Measurements from ENCODE around the gene EPB41L4A.

EPB41L4A gene

GRCh38 chr5:112373885-112374284 is 45.2 kb downstream of the EPB41L4A start:
- H3F3A ChIP-seq (ENCODE audit: insufficient read depth, low read length), result no peaks in the 10 kb centered on the region
- H3K79me2 ChIP-seq (ENCODE audit: low read length), result no peaks in the 10 kb centered on the region
- no peak overlapping the region for H3K4me2 ChIP-seq (ENCODE audit: low read depth, low read length)
- H3K9me2 ChIP-seq (replicated peaks; ENCODE audit: insufficient read depth, low read length), result no peaks in the 10 kb centered on the region
- H3K4me3 ChIP-seq (ENCODE audit: low read length), result no peak overlapping the region
- TF ChIP-seq CTCF (IDR thresholded peaks at IDR 0.05; ENCODE audit: low read length), result no peak
- no peak overlapping the region for H2AFZ ChIP-seq (ENCODE audit: low read length)
- H4K20me1 ChIP-seq (ENCODE audit: insufficient read depth, low read length), result no peaks in the 10 kb centered on the region
- no peaks in the 10 kb centered on the region for H3K36me3 ChIP-seq (replicated peaks; ENCODE audit: insufficient read depth, low read length)
- no peaks in the 10 kb centered on the region for H3K4me1 ChIP-seq (ENCODE audit: low read length)
- no peaks in the 10 kb centered on the region for H3K27me3 ChIP-seq (replicated peaks; ENCODE audit: insufficient read depth, low read length)
- no peak overlapping the region for H3K9ac ChIP-seq (ENCODE audit: low read length)
- no peak overlapping the region for H3K27ac ChIP-seq (ENCODE audit: low read length)
- no peak for DNase-seq
- no peaks in the 10 kb centered on the region for H3K9me3 ChIP-seq (replicated peaks; ENCODE audit: insufficient read depth, low read length)

GRCh38 chr5:112372543-112372942 is 46.5 kb downstream of the EPB41L4A start:
- DNase-seq, result no peak
- TF ChIP-seq EZH2 (optimal IDR thresholded peaks at IDR 0.05; ENCODE audit: low read depth, low read length), result no peak
- TF ChIP-seq CTCF (IDR thresholded peaks at IDR 0.05; ENCODE audit: low read length), result no peak

GRCh38 chr5:112371067-112371466 is 48.0 kb downstream of the EPB41L4A start:
- Histone ChIP-seq H3K79me2 (ENCODE audit: low read length) (no peaks in the 10 kb centered on the region), H3K9ac (ENCODE audit: low read length) (no peak overlapping the region), H3K9me3 (replicated peaks; ENCODE audit: insufficient read depth, low read length) (no peaks in the 10 kb centered on the region), H2AFZ (ENCODE audit: low read length) (no peak overlapping the region), H4K20me1 (ENCODE audit: insufficient read depth, low read length) (no peaks in the 10 kb centered on the region), H3K27me3 (replicated peaks; ENCODE audit: insufficient read depth, low read length) (no peaks in the 10 kb centered on the region), H3K4me3 (ENCODE audit: low read length) (no peak overlapping the region), H3K4me1 (ENCODE audit: low read length) (no peaks in the 10 kb centered on the region), H3F3A (ENCODE audit: insufficient read depth, low read length) (no peaks in the 10 kb centered on the region), H3K36me3 (replicated peaks; ENCODE audit: insufficient read depth, low read length) (no peaks in the 10 kb centered on the region), H3K27ac (ENCODE audit: low read length) (no peak overlapping the region), H3K9me2 (replicated peaks; ENCODE audit: insufficient read depth, low read length) (no peaks in the 10 kb centered on the region), H3K4me2 (ENCODE audit: low read depth, low read length) (no peak overlapping the region)
- no peak for DNase-seq
- TF ChIP-seq CTCF (IDR thresholded peaks at IDR 0.05; ENCODE audit: low read length) (no peak), EZH2phosphoT487 (IDR thresholded peaks at IDR 0.05; ENCODE audit: low read length) (no peak), EZH2 (optimal IDR thresholded peaks at IDR 0.05; ENCODE audit: low read depth, low read length) (no peak)

More at GRCh38 chr5:112372543-112372942, 46.5 kb downstream of the EPB41L4A start:
- no peak overlapping the region for H3K4me2 ChIP-seq (ENCODE audit: low read depth, low read length)
- H4K20me1 ChIP-seq (ENCODE audit: insufficient read depth, low read length), result no peaks in the 10 kb centered on the region
- H3K9ac ChIP-seq (ENCODE audit: low read length), result no peak overlapping the region
- H3K27me3 ChIP-seq (replicated peaks; ENCODE audit: insufficient read depth, low read length), result no peaks in the 10 kb centered on the region
- no peaks in the 10 kb centered on the region for H3K36me3 ChIP-seq (replicated peaks; ENCODE audit: insufficient read depth, low read length)
- H3K27ac ChIP-seq (ENCODE audit: low read length), result no peak overlapping the region
- no peaks in the 10 kb centered on the region for H3K4me1 ChIP-seq (ENCODE audit: low read length)
- H3K4me3 ChIP-seq (ENCODE audit: low read length), result no peak overlapping the region
- no peaks in the 10 kb centered on the region for H3K9me3 ChIP-seq (replicated peaks; ENCODE audit: insufficient read depth, low read length)
- no peaks in the 10 kb centered on the region for H3F3A ChIP-seq (ENCODE audit: insufficient read depth, low read length)
- H3K9me2 ChIP-seq (replicated peaks; ENCODE audit: insufficient read depth, low read length), result no peaks in the 10 kb centered on the region
- no peaks in the 10 kb centered on the region for H3K79me2 ChIP-seq (ENCODE audit: low read length)
- H2AFZ ChIP-seq (ENCODE audit: low read length), result no peak overlapping the region

GRCh38 chr5:112367400-112367799 is 51.7 kb downstream of the EPB41L4A start:
- H3K9ac ChIP-seq (ENCODE audit: low read length), result no peak overlapping the region
- H2AFZ ChIP-seq (ENCODE audit: low read length), result no peak overlapping the region
- TF ChIP-seq EZH2 (optimal IDR thresholded peaks at IDR 0.05; ENCODE audit: low read depth, low read length), result no peak
- no peak for TF ChIP-seq EZH2phosphoT487 (IDR thresholded peaks at IDR 0.05; ENCODE audit: low read length)
- TF ChIP-seq CTCF (IDR thresholded peaks at IDR 0.05; ENCODE audit: low read length), result no peak
- no peaks in the 10 kb centered on the region for H3K4me1 ChIP-seq (ENCODE audit: low read length)
- no peaks in the 10 kb centered on the region for H3K79me2 ChIP-seq (ENCODE audit: low read length)
- no peak overlapping the region for H3K4me2 ChIP-seq (ENCODE audit: low read depth, low read length)
- no peaks in the 10 kb centered on the region for H4K20me1 ChIP-seq (ENCODE audit: insufficient read depth, low read length)
- H3K9me3 ChIP-seq (replicated peaks; ENCODE audit: insufficient read depth, low read length), result no peaks in the 10 kb centered on the region
- no peak overlapping the region for H3K4me3 ChIP-seq (ENCODE audit: low read length)
- no peaks in the 10 kb centered on the region for H3K27me3 ChIP-seq (replicated peaks; ENCODE audit: insufficient read depth, low read length)
- DNase-seq, result no peak
- H3F3A ChIP-seq (ENCODE audit: insufficient read depth, low read length), result no peaks in the 10 kb centered on the region
- H3K27ac ChIP-seq (ENCODE audit: low read length), result no peak overlapping the region
- H3K36me3 ChIP-seq (replicated peaks; ENCODE audit: insufficient read depth, low read length), result no peaks in the 10 kb centered on the region
- no peaks in the 10 kb centered on the region for H3K9me2 ChIP-seq (replicated peaks; ENCODE audit: insufficient read depth, low read length)
